GM12892 (cell line): ENCODE data around the gene KIF26A.

Experiments used
- POLR2AphosphoS5 ChIP-seq: IDR thresholded peaks from 2 replicates; pipeline ENCODE4 v1.6.1; 2011; ENCODE audit warnings: low read depth, low read length, control low read depth
- TAF1 ChIP-seq: IDR thresholded peaks from 2 replicates; pipeline ENCODE4 v1.6.1; 2011; ENCODE audit warnings: low read depth, mild to moderate bottlenecking, control low read depth, low read length, borderline replicate concordance

DNA sequence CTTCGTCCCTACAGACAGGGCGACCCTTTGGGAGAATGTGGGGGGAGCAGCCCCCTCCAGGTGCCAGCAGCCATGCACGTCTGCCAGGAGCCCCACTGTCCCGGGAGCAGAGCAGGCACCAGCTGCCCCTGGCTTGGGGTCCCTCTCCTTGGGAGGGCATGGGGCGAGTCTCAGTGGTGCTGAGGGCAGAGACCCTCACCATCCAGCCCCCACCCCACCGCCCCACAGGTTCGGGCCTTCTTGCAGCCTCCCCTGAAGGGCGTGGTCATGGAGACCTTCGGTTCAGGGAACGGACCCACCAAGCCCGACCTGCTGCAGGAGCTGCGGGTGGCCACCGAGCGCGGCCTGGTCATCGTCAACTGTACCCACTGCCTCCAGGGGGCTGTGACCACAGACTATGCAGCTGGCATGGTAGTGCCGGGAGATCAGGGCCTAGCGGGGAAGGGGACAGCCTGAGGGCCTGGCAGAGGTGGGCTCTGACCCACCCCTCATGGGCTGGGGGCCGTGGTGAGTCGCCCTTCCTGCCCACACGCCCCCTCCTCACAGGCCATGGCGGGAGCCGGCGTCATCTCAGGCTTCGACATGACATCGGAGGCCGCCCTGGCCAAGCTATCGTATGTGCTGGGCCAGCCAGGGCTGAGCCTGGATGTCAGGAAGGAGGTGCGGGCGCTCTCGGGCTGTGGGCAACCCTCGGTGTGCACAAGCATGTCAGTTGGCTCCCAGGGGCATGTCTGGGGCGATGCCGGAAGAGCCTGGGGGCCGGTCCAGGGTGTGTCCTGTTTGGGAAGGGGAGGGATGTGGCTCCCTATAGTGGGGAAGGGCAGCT lies 34.1 kb upstream of the KIF26A start:
- TF ChIP-seq TAF1 (no peak), POLR2AphosphoS5 (no peak)
